Measurements from ENCODE around the gene ALDH1L2.
A peak's percentile ranks its signal among the peaks of the same experiment; 100 is the strongest.
"Not testable (repeated sequence)": the region's sequence is repeated elsewhere in the genome, so short reads cannot be mapped to it uniquely, and the experiment has no call there.

ALDH1L2 gene

GRCh38 chr12:105084251-105085250, at the start of gene ALDH1L2:
TSS of gene ALDH1L2 (minus strand) at chr12:105084458. CDS start at chr12:105084436, 22 bp downstream.
- no peak for FAIRE-seq

GRCh38 chr12:105120551-105120950, 36.3 kb upstream of the ALDH1L2 start:
- no peak for FAIRE-seq

GRCh38 chr12:105116969-105117368, 32.7 kb upstream of the ALDH1L2 start:
- no peak for FAIRE-seq

- FAIRE-seq: no peak
These were observed 28.8 kb upstream of the ALDH1L2 start for GRCh38 chr12:105113094-105113493.

- no peak for FAIRE-seq
These were observed 26.6 kb upstream of the ALDH1L2 start for GRCh38 chr12:105110851-105111250.

- no peak for FAIRE-seq
These were observed 25.4 kb upstream of the ALDH1L2 start for GRCh38 chr12:105109465-105110212.

GRCh38 chr12:105107494-105108371, 23.5 kb upstream of the ALDH1L2 start, which contains the start of gene WASHC4:
TSS of gene WASHC4 (plus strand) at chr12:105107731. CDS start at chr12:105107801, 70 bp downstream.
- FAIRE-seq: no peak

GRCh38 chr12:105107171-105107493, 22.9 kb upstream of the ALDH1L2 start:
- no peak for FAIRE-seq

GRCh38 chr12:105106621-105107020, 22.4 kb upstream of the ALDH1L2 start:
- FAIRE-seq: no peak

GRCh38 chr12:105104762-105105161, 20.5 kb upstream of the ALDH1L2 start:
- FAIRE-seq: no peak

- no peak for FAIRE-seq
These were observed 18.4 kb upstream of the ALDH1L2 start for GRCh38 chr12:105102673-105103072.

GRCh38 chr12:105100998-105101397, 16.7 kb upstream of the ALDH1L2 start:
- FAIRE-seq: peak; percentile 97

- FAIRE-seq: no peak
These were observed 16.1 kb upstream of the ALDH1L2 start for GRCh38 chr12:105100207-105100985.

- no peak for FAIRE-seq
These were observed 15.1 kb upstream of the ALDH1L2 start for GRCh38 chr12:105099356-105099755.

GRCh38 chr12:105095338-105095737, 11.1 kb upstream of the ALDH1L2 start:
- FAIRE-seq: not testable (repeated sequence)

GRCh38 chr12:105092336-105092735, 8.1 kb upstream of the ALDH1L2 start:
- FAIRE-seq: no peak

GRCh38 chr12:105091476-105092206, 7.4 kb upstream of the ALDH1L2 start:
- FAIRE-seq: no peak

- FAIRE-seq: no peak
These were observed 6.1 kb upstream of the ALDH1L2 start for GRCh38 chr12:105090361-105090760.

GRCh38 chr12:105089817-105090216, 5.6 kb upstream of the ALDH1L2 start:
- FAIRE-seq: no peak

- FAIRE-seq: no peak
These were observed 1.2 kb upstream of the ALDH1L2 start for GRCh38 chr12:105085501-105085900.

GRCh38 chr12:105083551-105084105, 630 bp downstream of the ALDH1L2 start:
- no peak for FAIRE-seq
